DOHH2 (cell line): ENCODE data around the gene S100G.

Source experiments
- H3F3A ChIP-seq: fragments of 200-600 bp; sonication (generic), shearing (Covaris generic); 2 replicates; pipeline ENCODE4 v1.6.0; 2016; ENCODE audit warnings: antibody characterized with exemption, mild to moderate bottlenecking; ENCODE audit not compliant: control insufficient read depth, insufficient read depth
- H3K27ac ChIP-seq: fragments of 200-600 bp; sonication (generic); 2 replicates; pipeline ENCODE4 v1.5.1; 2014; ENCODE audit warnings: low read depth, mild to moderate bottlenecking, low read length, moderate library complexity
- H3K27me3 ChIP-seq: fragments of 200-600 bp; sonication (generic); 2 replicates; pipeline ENCODE4 v1.6.1; 2014; ENCODE audit warnings: mild to moderate bottlenecking, low read length, mixed read lengths; ENCODE audit not compliant: control insufficient read depth
- H3K36me3 ChIP-seq: fragments of 200-600 bp; sonication (generic); 2 replicates; pipeline ENCODE4 v1.6.1; 2014; ENCODE audit warnings: mild to moderate bottlenecking, low read length, moderate library complexity, mixed read lengths; ENCODE audit not compliant: control insufficient read depth
- H3K4me1 ChIP-seq: fragments of 200-600 bp; sonication (generic); 2 replicates; pipeline ENCODE4 v1.6.1; 2014; ENCODE audit warnings: mild to moderate bottlenecking, low read length, mixed read lengths; ENCODE audit not compliant: control insufficient read depth
- H3K4me2 ChIP-seq: fragments of 200-600 bp; sonication (generic); 2 replicates; pipeline ENCODE4 v1.6.0; 2014; ENCODE audit warnings: mild to moderate bottlenecking, low read length, moderate library complexity
- H3K4me3 ChIP-seq: fragments of 200-600 bp; sonication (generic); 2 replicates; pipeline ENCODE4 v1.5.1; 2014; ENCODE audit warnings: mild to moderate bottlenecking, low read length, mixed read lengths
- H3K79me2 ChIP-seq: fragments of 200-600 bp; sonication (generic); 2 replicates; pipeline ENCODE4 v1.6.1; 2014; ENCODE audit warnings: mild to moderate bottlenecking, low read length, mixed read lengths; ENCODE audit not compliant: control insufficient read depth
- H3K9me2 ChIP-seq: fragments of 200-600 bp; sonication (generic); replicated peaks from 2 replicates; pipeline ENCODE4 v1.6.1; 2014; ENCODE audit warnings: mild to moderate bottlenecking, low read length, mixed read lengths; ENCODE audit not compliant: control insufficient read depth
- H3K9me3 ChIP-seq: fragments of 200-600 bp; sonication (generic); 2 replicates; pipeline ENCODE4 v1.6.1; 2014; ENCODE audit warnings: antibody characterized with exemption, low read length, mixed read lengths; ENCODE audit not compliant: control insufficient read depth, insufficient read depth
- H4K20me1 ChIP-seq: fragments of 200-600 bp; sonication (generic); 2 replicates; pipeline ENCODE4 v1.6.0; 2014; ENCODE audit warnings: low read depth, mild to moderate bottlenecking, antibody characterized with exemption, low read length, moderate library complexity; ENCODE audit not compliant: control insufficient read depth, insufficient read depth
- CTCF ChIP-seq: fragments of 200-600 bp; sonication (generic); IDR thresholded peaks from one replicate; pipeline ENCODE4 v1.5.1; 2014; ENCODE audit warnings: antibody characterized with exemption, mild to moderate bottlenecking, low read depth, low read length; ENCODE audit not compliant: poor library complexity, severe bottlenecking
- EZH2phosphoT487 ChIP-seq: fragments of 200-600 bp; sonication (generic); IDR thresholded peaks from 2 replicates; pipeline ENCODE4 v1.6.1; 2017; ENCODE audit warnings: borderline replicate concordance, mild to moderate bottlenecking, antibody characterized with exemption, low read length, moderate library complexity, mixed read lengths

Gene S100G

GRCh38 chrX:16700734-16701133 lies 50.8 kb downstream of the S100G start:
- H3K9me2 ChIP-seq = no peaks in the 10 kb centered on the region
- peaks cover 24% of the 10 kb centered on the region for H3K79me2 ChIP-seq
- H3K36me3 ChIP-seq = peaks cover 38% of the 10 kb centered on the region
- peaks cover 20% of the 10 kb centered on the region for H3F3A ChIP-seq
- H3K9me3 ChIP-seq = no peaks in the 10 kb centered on the region
- no peak overlapping the region for H3K4me3 ChIP-seq
- H4K20me1 ChIP-seq = no peaks in the 10 kb centered on the region
- H3K27ac ChIP-seq = no peak overlapping the region
- no peak for TF ChIP-seq EZH2phosphoT487
- TF ChIP-seq CTCF = no peak
- H3K4me1 ChIP-seq = peaks cover 31% of the 10 kb centered on the region
- no peaks in the 10 kb centered on the region for H3K27me3 ChIP-seq
- no peak overlapping the region for H3K4me2 ChIP-seq

GRCh38 chrX:16702700-16703599 lies 53.0 kb downstream of the S100G start:
- no peaks in the 10 kb centered on the region for H3K9me3 ChIP-seq
- H3K36me3 ChIP-seq = peaks cover 38% of the 10 kb centered on the region
- peaks cover 53% of the 10 kb centered on the region for H3K4me1 ChIP-seq
- H3K9me2 ChIP-seq = no peaks in the 10 kb centered on the region
- H4K20me1 ChIP-seq = no peaks in the 10 kb centered on the region
- H3K79me2 ChIP-seq = peaks cover 32% of the 10 kb centered on the region
- H3K4me3 ChIP-seq = no peak overlapping the region
- TF ChIP-seq CTCF = no peak
- no peak for TF ChIP-seq EZH2phosphoT487
- H3K27me3 ChIP-seq = no peaks in the 10 kb centered on the region
- H3K27ac ChIP-seq = peak overlapping the region; percentile 98
- H3F3A ChIP-seq = peaks cover 14% of the 10 kb centered on the region
- peak overlapping the region; percentile 76; the same call in 1 of the 2 replicates for H3K4me2 ChIP-seq
